ENCODE measurements around the gene LHX4. TPM values are rescaled to one million over a fixed set of nuclear protein-coding genes. Genes with fewer than 3 reads are reported as not detected.

The LHX4 gene
- total and polyA plus RNA-seq, 2 of the 13 experiments (the other 11 are each of a cell fraction or from before 2014, with no cell fraction given): 0.03 to 0.07 TPM

GRCh38 chr1:180253585-180254495, 23.8 kb downstream of the LHX4 start (continued):
- TF ChIP-seq, protein P1, sequence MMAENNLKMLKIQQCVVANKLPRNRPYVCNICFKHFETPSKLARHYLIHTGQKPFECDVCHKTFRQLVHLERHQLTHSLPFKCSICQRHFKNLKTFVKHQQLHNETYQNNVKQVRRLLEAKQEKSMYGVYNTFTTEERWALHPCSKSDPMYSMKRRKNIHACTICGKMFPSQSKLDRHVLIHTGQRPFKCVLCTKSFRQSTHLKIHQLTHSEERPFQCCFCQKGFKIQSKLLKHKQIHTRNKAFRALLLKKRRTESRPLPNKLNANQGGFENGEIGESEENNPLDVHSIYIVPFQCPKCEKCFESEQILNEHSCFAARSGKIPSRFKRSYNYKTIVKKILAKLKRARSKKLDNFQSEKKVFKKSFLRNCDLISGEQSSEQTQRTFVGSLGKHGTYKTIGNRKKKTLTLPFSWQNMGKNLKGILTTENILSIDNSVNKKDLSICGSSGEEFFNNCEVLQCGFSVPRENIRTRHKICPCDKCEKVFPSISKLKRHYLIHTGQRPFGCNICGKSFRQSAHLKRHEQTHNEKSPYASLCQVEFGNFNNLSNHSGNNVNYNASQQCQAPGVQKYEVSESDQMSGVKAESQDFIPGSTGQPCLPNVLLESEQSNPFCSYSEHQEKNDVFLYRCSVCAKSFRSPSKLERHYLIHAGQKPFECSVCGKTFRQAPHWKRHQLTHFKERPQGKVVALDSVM (CRISPR knock-in tag; IDR thresholded peaks at IDR 0.05): no peak
- no peak for TF ChIP-seq ZNF709 (CRISPR knock-in tag; IDR thresholded peaks at IDR 0.05)
- TF ChIP-seq AHDC1 (CRISPR knock-in tag; IDR thresholded peaks at IDR 0.05; ENCODE audit: borderline replicate concordance): no peak
- peak; percentile 29; the same call in 1 of the 2 replicates for TF ChIP-seq GATAD2A (CRISPR knock-in tag; IDR thresholded peaks at IDR 0.05)
- TF ChIP-seq CHD2 (IDR thresholded peaks at IDR 0.05; ENCODE audit: low read depth, low read length): no peak
- no peak for TF ChIP-seq POLR2G (IDR thresholded peaks at IDR 0.05; ENCODE audit: low read depth, low read length)
- no peak for TF ChIP-seq YY1 (IDR thresholded peaks at IDR 0.05; ENCODE audit: insufficient read depth, insufficient replicate concordance, low read depth, low read length)
- TF ChIP-seq ZNF891 (CRISPR knock-in tag; IDR thresholded peaks at IDR 0.05): no peak
- 0 out of 2 replicates have a peak, but pooled peaks have one; percentile 27 for TF ChIP-seq ZNF772 (CRISPR knock-in tag; IDR thresholded peaks at IDR 0.05)
- TF ChIP-seq RBM22 (optimal IDR thresholded peaks at IDR 0.05; ENCODE audit: low read length): no peak
- TF ChIP-seq MAX (IDR thresholded peaks at IDR 0.05): no peak
- TF ChIP-seq SALL2 (CRISPR knock-in tag; IDR thresholded peaks at IDR 0.05): no peak
- no peak for TF ChIP-seq BHLHE40 (IDR thresholded peaks at IDR 0.05; ENCODE audit: low read length)
- TF ChIP-seq PRPF4 (IDR thresholded peaks at IDR 0.05; ENCODE audit: low read depth, low read length, poor library complexity, severe bottlenecking): no peak
- TF ChIP-seq ZNF501 (CRISPR knock-in tag; IDR thresholded peaks at IDR 0.05): no peak; the same call in 1 of the 2 replicates
- TF ChIP-seq TAF1 (CRISPR knock-in tag; IDR thresholded peaks at IDR 0.05): no peak
- no peak for TF ChIP-seq ASH2L (IDR thresholded peaks at IDR 0.05; ENCODE audit: insufficient read length, low read depth, low read length)
- no peak for TF ChIP-seq GPBP1L1 (CRISPR knock-in tag; IDR thresholded peaks at IDR 0.05)
- TF ChIP-seq ZNF879 (CRISPR knock-in tag; IDR thresholded peaks at IDR 0.05): no peak
- TF ChIP-seq RAD51 (IDR thresholded peaks at IDR 0.05; ENCODE audit: borderline replicate concordance): no peak
- no peak for TF ChIP-seq ZNF30 (CRISPR knock-in tag; IDR thresholded peaks at IDR 0.05)
